GM12878 (cell line): ENCODE data around the gene AFAP1L2. TPM values are rescaled to one million over a fixed set of nuclear protein-coding genes. Genes with fewer than 3 reads are reported as not detected.

Experiments
- BACH1 ChIP-seq: fragments of 450-650 bp; IDR thresholded peaks from 2 replicates; pipeline ENCODE4 v1.6.1; 2017; ENCODE audit warnings: mild to moderate bottlenecking, borderline replicate concordance
- BCL11A ChIP-seq: IDR thresholded peaks from 2 replicates; pipeline ENCODE4 v1.6.1; 2011; ENCODE audit warnings: low read depth, low read length
- CUX1 ChIP-seq: IDR thresholded peaks from 2 replicates; pipeline ENCODE4 v1.6.1; 2012; ENCODE audit warnings: improper control_type of control experiment, low read depth, low read length; ENCODE audit not compliant: insufficient replicate concordance
- E2F4 ChIP-seq: IDR thresholded peaks from 2 replicates; pipeline ENCODE4 v1.6.1; 2012; ENCODE audit warnings: low read depth, low read length, improper control_type of control experiment
- EZH2 ChIP-seq: IDR thresholded peaks from 2 replicates; pipeline ENCODE4 v1.6.1; 2012; ENCODE audit warnings: low read depth, mild to moderate bottlenecking, control low read depth, inconsistent platforms, low read length, borderline replicate concordance; ENCODE audit not compliant: control insufficient read depth
- FOS ChIP-seq: IDR thresholded peaks from 3 replicates; pipeline ENCODE4 v1.6.1; 2011; ENCODE audit warnings: borderline replicate concordance; ENCODE audit not compliant: insufficient read length; ENCODE audit errors: extremely low read depth
- FOXK2 ChIP-seq: fragments of 450-650 bp; IDR thresholded peaks from 2 replicates; pipeline ENCODE4 v1.6.1; 2017; ENCODE audit warnings: mild to moderate bottlenecking, moderate library complexity
- HDAC6 ChIP-seq: fragments of 200-600 bp; sonication (generic); IDR thresholded peaks from one replicate; pipeline ENCODE4 v1.8.0; 2017; ENCODE audit warnings: antibody characterized with exemption; ENCODE audit not compliant: unreplicated experiment
- NKRF ChIP-seq: fragments of 450-650 bp; conservative IDR thresholded peaks from 2 replicates; pipeline ENCODE4 v1.6.1; 2017; ENCODE audit warnings: mild to moderate bottlenecking, moderate library complexity
- PBX3 ChIP-seq: IDR thresholded peaks from 2 replicates; pipeline ENCODE4 v1.6.1; 2011; ENCODE audit warnings: mild to moderate bottlenecking, low read depth, low read length, moderate library complexity; ENCODE audit not compliant: insufficient replicate concordance
- PKNOX1 ChIP-seq: fragments of 450-650 bp; IDR thresholded peaks from 2 replicates; pipeline ENCODE4 v1.6.1; 2016; ENCODE audit warnings: mild to moderate bottlenecking
- POU2F2 ChIP-seq: IDR thresholded peaks from 3 replicates; pipeline ENCODE4 v1.6.1; 2011; ENCODE audit warnings: low read depth, mild to moderate bottlenecking, low read length, borderline replicate concordance
- SKIL ChIP-seq: fragments of 450-650 bp; IDR thresholded peaks from 2 replicates; pipeline ENCODE4 v1.6.1; 2017; ENCODE audit warnings: mild to moderate bottlenecking, low read depth, inconsistent platforms; ENCODE audit not compliant: poor library complexity, severe bottlenecking
- ZBED1 ChIP-seq: IDR thresholded peaks from 2 replicates; pipeline ENCODE4 v1.6.1; 2016; ENCODE audit warnings: borderline replicate concordance
- ZNF24 ChIP-seq: fragments of 450-650 bp; IDR thresholded peaks from 2 replicates; pipeline ENCODE4 v1.6.1; 2017; ENCODE audit warnings: antibody characterized with exemption, mild to moderate bottlenecking
- polyA plus RNA-seq, 11 experiments: library from polyadenylated mRNA; depleted of rRNA in 4 of 11; unstranded in 6 of 11; stranded (reverse) in 5 of 11; fragments of >200 nt; fragmentation: Nextera tagmentation in 4 of 11; fragmentation: Illumina TruSeq in 1 of 11; extraction: Ambion mirVana in 4 of 11; extraction: Trizol in 1 of 11; gene quantifications; 1 replicate in 1 of 11; 2 replicates in 10 of 11; pipeline versions ENCODE4 v1.2.1 to v1.2.3, GENCODE V29; 2011 to 2016; ENCODE audit warnings: inconsistent platforms in 2 of 11, missing spikeins in 2 of 11, low read depth in 1 of 11
- total RNA-seq, 4 experiments: library from RNA; depleted of rRNA in 3 of 4; stranded (reverse); fragments of >200 nt in 3 of 4; fragmentation: Illumina TruSeq in 1 of 4; extraction: Trizol in 1 of 4; gene quantifications; 2 replicates each; pipeline versions ENCODE4 v1.2.1 to v1.2.3, GENCODE V29; 2013 to 2021

Gene AFAP1L2
- total and polyA plus RNA-seq, 10 of the 15 experiments (the other 5 are each of a cell fraction or from before 2014, with no cell fraction given) = 0.03 to 4.0 (median 0.34) TPM

GRCh38 chr10:114388275-114388674 lies 16.0 kb downstream of the AFAP1L2 start (continued):
- TF ChIP-seq E2F4 = no peak
- peak; percentile 32 for TF ChIP-seq SKIL
- TF ChIP-seq ZBED1 = no peak
- no peak for TF ChIP-seq NKRF
- TF ChIP-seq BACH1 = peak; percentile 15; the same call in 1 of the 2 replicates
- TF ChIP-seq POU2F2 = peak; percentile 79; the same call in 2 of the 3 replicates
- TF ChIP-seq HDAC6 = no peak
- no peak for TF ChIP-seq CUX1
- TF ChIP-seq EZH2 = no peak
- 0 out of 2 replicates have a peak, but pooled peaks have one; percentile 12 for TF ChIP-seq PKNOX1
- TF ChIP-seq PBX3 = no peak
- no peak for TF ChIP-seq FOXK2
- no peak for TF ChIP-seq ZNF24
- no peak for TF ChIP-seq FOS
- peak; percentile 79; the same call in 1 of the 2 replicates for TF ChIP-seq BCL11A
